ENCODE measurements around the gene MMP25.

DNA sequence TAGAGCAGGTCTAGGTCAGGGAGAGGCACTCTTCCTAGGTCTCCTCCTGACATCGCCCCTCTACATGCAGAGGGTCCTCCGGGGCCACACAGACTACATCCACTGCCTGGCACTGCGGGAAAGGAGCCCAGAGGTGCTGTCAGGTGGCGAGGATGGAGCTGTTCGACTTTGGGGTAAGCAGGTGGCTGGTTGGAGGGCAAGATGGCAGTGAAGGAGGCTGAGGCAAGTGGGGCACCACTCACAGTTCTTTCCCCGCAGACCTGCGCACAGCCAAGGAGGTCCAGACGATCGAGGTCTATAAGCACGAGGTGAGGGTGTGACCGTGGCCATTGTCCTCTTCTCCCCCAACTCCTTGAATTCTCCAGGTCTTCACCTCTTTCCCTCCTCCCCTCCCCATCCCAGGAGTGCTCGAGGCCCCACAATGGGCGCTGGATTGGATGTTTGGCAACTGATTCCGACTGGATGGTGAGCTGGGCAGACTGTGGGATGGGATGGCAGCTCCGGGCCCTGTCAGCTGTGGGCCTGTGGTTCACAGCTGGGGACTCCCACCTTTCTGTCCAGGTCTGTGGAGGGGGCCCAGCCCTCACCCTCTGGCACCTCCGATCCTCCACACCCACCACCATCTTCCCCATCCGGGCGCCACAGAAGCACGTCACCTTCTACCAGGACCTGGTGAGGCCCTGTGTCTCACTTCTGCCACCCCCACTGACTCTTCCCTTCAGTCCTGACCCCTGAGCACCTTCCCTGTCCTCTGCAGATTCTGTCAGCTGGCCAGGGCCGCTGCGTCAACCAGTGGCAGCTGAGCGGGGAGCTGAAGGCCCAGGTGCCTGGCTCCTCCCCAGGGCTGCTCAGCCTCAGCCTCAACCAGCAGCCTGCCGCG, 19.5 kb upstream of the MMP25 start:
- TF ChIP-seq, protein P1, sequence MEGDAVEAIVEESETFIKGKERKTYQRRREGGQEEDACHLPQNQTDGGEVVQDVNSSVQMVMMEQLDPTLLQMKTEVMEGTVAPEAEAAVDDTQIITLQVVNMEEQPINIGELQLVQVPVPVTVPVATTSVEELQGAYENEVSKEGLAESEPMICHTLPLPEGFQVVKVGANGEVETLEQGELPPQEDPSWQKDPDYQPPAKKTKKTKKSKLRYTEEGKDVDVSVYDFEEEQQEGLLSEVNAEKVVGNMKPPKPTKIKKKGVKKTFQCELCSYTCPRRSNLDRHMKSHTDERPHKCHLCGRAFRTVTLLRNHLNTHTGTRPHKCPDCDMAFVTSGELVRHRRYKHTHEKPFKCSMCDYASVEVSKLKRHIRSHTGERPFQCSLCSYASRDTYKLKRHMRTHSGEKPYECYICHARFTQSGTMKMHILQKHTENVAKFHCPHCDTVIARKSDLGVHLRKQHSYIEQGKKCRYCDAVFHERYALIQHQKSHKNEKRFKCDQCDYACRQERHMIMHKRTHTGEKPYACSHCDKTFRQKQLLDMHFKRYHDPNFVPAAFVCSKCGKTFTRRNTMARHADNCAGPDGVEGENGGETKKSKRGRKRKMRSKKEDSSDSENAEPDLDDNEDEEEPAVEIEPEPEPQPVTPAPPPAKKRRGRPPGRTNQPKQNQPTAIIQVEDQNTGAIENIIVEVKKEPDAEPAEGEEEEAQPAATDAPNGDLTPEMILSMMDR (conservative IDR thresholded peaks at IDR 0.05 in 1 of 2, IDR thresholded peaks at IDR 0.05 in 1 of 2; ENCODE audit: extremely low read depth in 1 of 2, insufficient read depth in 1 of 2, low read depth in 1 of 2, low read length in 2 of 2), result no peak
- no peak for TF ChIP-seq EZH2 (IDR thresholded peaks at IDR 0.05; ENCODE audit: borderline replicate concordance, low read length)
